ENCODE measurements around the gene MAPK13.
"Not testable (repeated sequence)": the region's sequence is repeated elsewhere in the genome, so short reads cannot be mapped to it uniquely, and the experiment has no call there.

The MAPK13 gene

GRCh38 chr6:36129941-36130666 lies at the start of gene MAPK13:
Gene MAPK13 (plus strand): TSS chr6:36130513. CDS start chr6:36130583, 70 bp downstream.
- peak; percentile 49 for DNase-seq

- DNase-seq, result no peak
Measured at GRCh38 chr6:36082318-36082717, 48.0 kb upstream of the MAPK13 start.

- no peak for DNase-seq
Measured at GRCh38 chr6:36083446-36083845, 46.9 kb upstream of the MAPK13 start.

- DNase-seq, result not testable (repeated sequence)
Measured at GRCh38 chr6:36088204-36088603, 42.1 kb upstream of the MAPK13 start.

- DNase-seq, result no peak
Measured at GRCh38 chr6:36089048-36089447, 41.3 kb upstream of the MAPK13 start.

- no peak for DNase-seq
Measured at GRCh38 chr6:36094238-36094637, 36.1 kb upstream of the MAPK13 start.

- DNase-seq, result peak; percentile 87
Measured at GRCh38 chr6:36094753-36095496, 35.4 kb upstream of the MAPK13 start.

GRCh38 chr6:36095497-36096391 lies 34.6 kb upstream of the MAPK13 start:
- no peak for DNase-seq

GRCh38 chr6:36098253-36098919 lies 31.9 kb upstream of the MAPK13 start:
- no peak for DNase-seq

- DNase-seq, result no peak
Measured at GRCh38 chr6:36098920-36099647, 31.2 kb upstream of the MAPK13 start.

- peak; percentile 55 for DNase-seq
Measured at GRCh38 chr6:36099869-36100483, 30.3 kb upstream of the MAPK13 start.

GRCh38 chr6:36101691-36102090 lies 28.6 kb upstream of the MAPK13 start:
- no peak for DNase-seq

GRCh38 chr6:36102853-36103252 lies 27.5 kb upstream of the MAPK13 start:
- no peak for DNase-seq

- no peak for DNase-seq
Measured at GRCh38 chr6:36104836-36105235, 25.5 kb upstream of the MAPK13 start.

- peak; percentile 48 for DNase-seq
Measured at GRCh38 chr6:36109092-36109491, 21.2 kb upstream of the MAPK13 start.

- no peak for DNase-seq
Measured at GRCh38 chr6:36110050-36110449, 20.3 kb upstream of the MAPK13 start.

GRCh38 chr6:36110863-36111262 lies 19.4 kb upstream of the MAPK13 start:
- DNase-seq, result no peak

- DNase-seq, result no peak
Measured at GRCh38 chr6:36111526-36111925, 18.8 kb upstream of the MAPK13 start.

- no peak for DNase-seq
Measured at GRCh38 chr6:36113049-36113448, 17.3 kb upstream of the MAPK13 start.

GRCh38 chr6:36113703-36114102 lies 16.6 kb upstream of the MAPK13 start:
- DNase-seq, result no peak

- DNase-seq, result no peak
Measured at GRCh38 chr6:36114798-36115408, 15.4 kb upstream of the MAPK13 start.

All from CD4-positive, alpha-beta T cell treated with Interleukin-6 for 4 hours (primary cell).